A549 (cell line): ENCODE measurements around the gene INTS7.

Source experiments
- CHD2 ChIP-seq: fragments of 150-350 bp; IDR thresholded peaks from 2 replicates; pipeline ENCODE4 v1.6.1; 2014; ENCODE audit warnings: low read length; ENCODE audit not compliant: partially characterized antibody
- HDAC2 ChIP-seq: fragments of 200-600 bp; sonication (generic); IDR thresholded peaks from 2 replicates; pipeline ENCODE4 v1.6.1; 2016
- KDM1A ChIP-seq: fragments of 200-600 bp; sonication (generic); IDR thresholded peaks from 2 replicates; pipeline ENCODE4 v1.6.1; 2016; ENCODE audit warnings: low read depth, mild to moderate bottlenecking
- POLR2A ChIP-seq: IDR thresholded peaks from 2 replicates; pipeline ENCODE4 v1.6.1; 2012; ENCODE audit warnings: mild to moderate bottlenecking, low read length
- SREBF2 ChIP-seq: fragments of 450-650 bp; IDR thresholded peaks from 2 replicates; pipeline ENCODE4 v1.6.1; 2014; ENCODE audit warnings: mild to moderate bottlenecking, moderate library complexity
- ZNF302 ChIP-seq: fragments of 250-450 bp; sonication (Bioruptor Pico); IDR thresholded peaks from 2 replicates; pipeline ENCODE4 v1.9.0; 2021; ENCODE audit warnings: inconsistent platforms, mild to moderate bottlenecking, moderate library complexity
- TF ChIP-seq, protein P1 (sequence below): fragments of >200 bp; sonication (Bioruptor Twin); formaldehyde crosslinking; IDR thresholded peaks from 3 replicates; pipeline ENCODE4 v1.5.1; 2016

DNA sequence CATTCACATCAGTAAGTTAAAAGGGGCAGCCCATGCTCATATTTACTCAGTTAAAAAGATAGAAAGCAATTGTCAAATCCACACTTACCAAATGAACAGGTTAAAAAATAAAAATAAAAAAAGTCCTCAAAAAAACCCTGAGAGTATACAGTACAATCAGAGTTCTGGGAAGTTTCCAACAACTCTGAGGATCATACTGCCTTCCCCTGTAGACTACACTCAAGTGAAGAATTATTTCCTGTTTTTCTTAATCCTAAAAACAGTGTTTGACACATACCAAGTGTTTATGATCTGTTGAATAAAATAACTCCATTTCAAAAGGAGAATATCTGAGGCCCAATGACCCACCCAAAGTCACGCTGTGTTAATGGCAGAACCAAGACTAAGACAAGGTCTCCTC lies 61.8 kb downstream of the INTS7 start:
- TF ChIP-seq CHD2 (no peak), ZNF302 (no peak), KDM1A (no peak), POLR2A (no peak), SREBF2 (no peak), HDAC2 (no peak)
- TF ChIP-seq, protein P1, sequence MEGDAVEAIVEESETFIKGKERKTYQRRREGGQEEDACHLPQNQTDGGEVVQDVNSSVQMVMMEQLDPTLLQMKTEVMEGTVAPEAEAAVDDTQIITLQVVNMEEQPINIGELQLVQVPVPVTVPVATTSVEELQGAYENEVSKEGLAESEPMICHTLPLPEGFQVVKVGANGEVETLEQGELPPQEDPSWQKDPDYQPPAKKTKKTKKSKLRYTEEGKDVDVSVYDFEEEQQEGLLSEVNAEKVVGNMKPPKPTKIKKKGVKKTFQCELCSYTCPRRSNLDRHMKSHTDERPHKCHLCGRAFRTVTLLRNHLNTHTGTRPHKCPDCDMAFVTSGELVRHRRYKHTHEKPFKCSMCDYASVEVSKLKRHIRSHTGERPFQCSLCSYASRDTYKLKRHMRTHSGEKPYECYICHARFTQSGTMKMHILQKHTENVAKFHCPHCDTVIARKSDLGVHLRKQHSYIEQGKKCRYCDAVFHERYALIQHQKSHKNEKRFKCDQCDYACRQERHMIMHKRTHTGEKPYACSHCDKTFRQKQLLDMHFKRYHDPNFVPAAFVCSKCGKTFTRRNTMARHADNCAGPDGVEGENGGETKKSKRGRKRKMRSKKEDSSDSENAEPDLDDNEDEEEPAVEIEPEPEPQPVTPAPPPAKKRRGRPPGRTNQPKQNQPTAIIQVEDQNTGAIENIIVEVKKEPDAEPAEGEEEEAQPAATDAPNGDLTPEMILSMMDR, result no peak
